Heart left ventricle (tissue), 13 donors: ENCODE measurements around the gene ADCY10.

ENCODE experiments used
- CTCF ChIP-seq, 12 donors: fragments of 200-600 bp; sonication (generic) in 4 of 12; IDR thresholded peaks; one replicate each; pipeline versions ENCODE4 v1.5.0 to v1.8.0; 2018 to 2022; ENCODE audit warnings: antibody characterized with exemption in 12 of 12, mild to moderate bottlenecking in 5 of 12
- POLR2A ChIP-seq, 2 donors: fragments of 450-650 bp; IDR thresholded peaks; one replicate each; pipeline ENCODE4 v1.6.1; 2017; ENCODE audit warnings: antibody characterized with exemption in 2 of 2, mild to moderate bottlenecking in 2 of 2, moderate library complexity in 2 of 2
- donor health status: ischemic (EF 13 %, LVEDD 7.1; RV severe dilation, severe dysfunction).
- donor health status: DM: no; HTN: yes; CAD: no.
- donor health status: DM: no; HTN: no; CAD: no.
- donor health status: ischemic (EF 25% LVEDD 6.9; RV normal size, moderate dysfunction).
- donor health status: ischemic (EF 25% LVEDD 5.7; RV mildly dilated, moderate dysfunction).
- donor health status: ischemic (EF 35%, LVEDD 5.7; RV mildly dilated, moderate dysfunction).
- donor health status: nonischemic (EF 11% LVEDD 7.7; RV severe dilation, severe dysfunction).
- donor health status: DM: yes; HTN: yes; CAD: no.
- donor health status: PGD.
- donor health status: ischemic (EF 29% LVEDD 5.4; RV normal size, mild dysfunction).
- donor health status: nonischemic (EF 23%, LVEDD 6.1; RV moderate dilation, normal function).

DNA sequence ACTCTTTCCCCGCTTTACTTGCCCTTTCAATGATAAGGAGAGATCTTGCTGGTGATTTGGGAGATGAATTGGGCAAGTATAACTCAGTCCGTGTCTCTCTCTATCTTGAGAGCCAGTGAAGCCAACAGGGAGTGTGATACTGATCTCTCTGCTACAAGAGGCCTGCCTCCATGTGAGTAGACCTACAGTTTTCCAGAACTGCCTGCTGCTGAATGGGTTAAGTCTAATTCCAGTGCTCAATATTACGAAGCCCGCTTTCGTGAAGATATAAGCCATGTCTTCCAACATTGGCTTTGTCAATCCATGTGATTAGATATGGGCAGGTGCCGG, 92.6 kb downstream of the ADCY10 start:
- TF ChIP-seq CTCF (IDR thresholded peaks at IDR 0.05) = no peak
- no peak for TF ChIP-seq POLR2A (IDR thresholded peaks at IDR 0.05)
